ENCODE results near the gene SLC28A1.
"Not testable (repeated sequence)": the region's sequence is repeated elsewhere in the genome, so short reads cannot be mapped to it uniquely, and the experiment has no call there.

SLC28A1 gene

DNA sequence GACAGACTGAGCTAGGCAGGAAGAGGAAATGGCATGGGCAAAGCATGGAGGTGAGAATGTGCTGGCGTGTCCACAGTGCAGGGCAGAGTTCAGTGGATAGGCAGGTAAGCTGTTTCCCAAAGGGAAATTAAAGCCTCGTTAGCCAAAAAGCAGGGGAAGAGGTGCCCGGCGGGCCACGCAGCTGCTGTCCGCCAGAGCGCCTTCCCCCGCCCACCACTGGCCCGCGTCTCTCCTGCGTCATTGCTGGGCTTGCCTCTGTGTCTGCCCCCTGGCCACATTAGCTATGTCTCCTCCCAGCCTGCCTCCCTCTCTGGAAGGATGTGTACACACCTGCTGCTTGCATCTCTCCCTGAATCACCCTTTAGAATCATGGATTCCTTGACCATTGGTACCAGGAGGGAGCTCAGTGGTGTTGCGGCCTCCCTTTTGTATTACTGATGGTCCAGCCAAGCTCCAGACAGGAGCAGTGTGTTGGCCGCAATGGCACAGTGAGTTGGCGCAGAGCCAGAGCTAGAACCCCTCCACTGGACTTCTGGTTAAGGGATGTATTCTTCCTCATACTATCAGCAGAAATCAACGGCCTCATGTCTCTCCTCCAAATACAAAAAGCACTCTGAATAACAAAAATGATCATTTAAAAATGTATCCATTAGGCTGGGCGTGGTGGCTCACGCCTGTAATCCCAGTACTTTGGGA lies 26.6 kb downstream of the SLC28A1 start:
- ATAC-seq = no peak
- no peak for DNase-seq

DNA sequence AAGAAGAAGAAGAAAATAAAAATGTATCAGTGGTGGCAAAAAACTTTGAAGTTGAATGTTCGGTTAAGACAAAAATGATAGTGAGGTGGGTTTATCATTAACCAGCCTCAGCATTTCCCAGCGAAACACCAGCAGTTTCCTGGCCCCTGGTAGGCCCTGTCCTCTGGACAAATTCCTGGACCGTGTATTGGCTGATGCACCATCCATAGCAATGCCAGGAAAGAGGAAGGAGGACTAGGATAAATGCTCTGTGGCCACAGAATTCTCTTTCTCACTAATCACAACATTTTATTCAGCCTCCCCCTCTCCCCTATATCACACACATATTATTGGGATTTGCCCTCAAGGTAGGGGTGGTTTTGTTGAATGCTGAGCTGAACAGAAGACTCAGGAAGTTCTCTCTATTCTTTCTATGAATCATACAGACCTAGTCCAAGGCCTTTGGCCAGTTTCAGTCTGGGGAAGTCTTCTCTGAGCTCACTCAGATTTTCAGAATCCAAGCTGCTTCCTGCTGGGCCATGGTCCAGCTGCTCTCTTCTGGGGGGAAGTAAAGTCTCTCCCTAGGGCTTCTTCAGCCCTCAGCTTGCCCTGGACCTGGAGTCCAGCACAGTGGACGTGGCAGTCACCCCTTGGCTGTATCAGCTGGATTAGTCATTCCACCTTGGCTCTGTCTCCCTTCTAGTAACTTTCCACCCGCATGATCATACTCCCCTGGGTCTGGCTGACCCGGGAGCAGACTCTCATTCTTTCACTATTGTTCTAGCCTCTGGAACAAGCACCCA lies 27.6 kb downstream of the SLC28A1 start:
- DNase-seq (no peak), ATAC-seq (no peak)

DNA sequence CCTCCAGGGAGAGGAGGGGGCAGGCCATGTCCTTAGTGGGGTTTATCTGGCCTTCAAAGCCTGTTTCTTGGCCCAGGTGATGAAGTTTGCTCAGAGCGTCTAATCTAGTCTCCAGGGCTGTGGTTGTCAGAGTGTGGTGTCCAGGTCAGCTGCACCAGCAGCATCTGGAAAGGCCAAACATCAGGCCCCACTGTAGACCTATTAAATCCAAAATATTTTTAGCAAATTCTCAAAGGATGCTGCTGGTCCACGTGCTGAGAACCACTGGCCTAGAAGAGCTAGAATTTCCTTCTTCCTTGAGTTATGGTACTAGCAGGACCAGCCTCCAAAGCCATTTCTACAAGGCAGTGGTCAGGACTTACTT lies 28.9 kb downstream of the SLC28A1 start:
- no peak for ATAC-seq
- DNase-seq = no peak

DNA sequence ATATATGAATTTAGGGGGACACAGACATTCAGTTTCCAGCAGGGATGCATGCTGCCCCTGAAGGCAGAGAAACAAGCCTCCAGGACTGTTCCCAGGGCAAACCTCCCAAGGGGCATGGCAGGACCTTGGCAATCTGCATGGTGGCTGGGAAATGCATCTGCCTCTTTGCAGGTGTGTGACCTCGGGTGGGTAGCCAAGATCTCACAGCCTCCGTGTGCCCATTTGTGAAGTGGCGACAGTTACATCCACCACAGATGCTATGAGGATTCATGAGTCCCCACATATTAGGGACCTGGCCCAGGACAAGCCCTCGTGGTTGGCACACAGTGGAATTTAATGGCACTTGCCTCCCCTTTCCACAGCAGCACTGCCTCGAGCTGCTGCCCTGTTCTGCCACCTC lies 29.9 kb downstream of the SLC28A1 start:
- ATAC-seq (no peak), DNase-seq (no peak)

DNA sequence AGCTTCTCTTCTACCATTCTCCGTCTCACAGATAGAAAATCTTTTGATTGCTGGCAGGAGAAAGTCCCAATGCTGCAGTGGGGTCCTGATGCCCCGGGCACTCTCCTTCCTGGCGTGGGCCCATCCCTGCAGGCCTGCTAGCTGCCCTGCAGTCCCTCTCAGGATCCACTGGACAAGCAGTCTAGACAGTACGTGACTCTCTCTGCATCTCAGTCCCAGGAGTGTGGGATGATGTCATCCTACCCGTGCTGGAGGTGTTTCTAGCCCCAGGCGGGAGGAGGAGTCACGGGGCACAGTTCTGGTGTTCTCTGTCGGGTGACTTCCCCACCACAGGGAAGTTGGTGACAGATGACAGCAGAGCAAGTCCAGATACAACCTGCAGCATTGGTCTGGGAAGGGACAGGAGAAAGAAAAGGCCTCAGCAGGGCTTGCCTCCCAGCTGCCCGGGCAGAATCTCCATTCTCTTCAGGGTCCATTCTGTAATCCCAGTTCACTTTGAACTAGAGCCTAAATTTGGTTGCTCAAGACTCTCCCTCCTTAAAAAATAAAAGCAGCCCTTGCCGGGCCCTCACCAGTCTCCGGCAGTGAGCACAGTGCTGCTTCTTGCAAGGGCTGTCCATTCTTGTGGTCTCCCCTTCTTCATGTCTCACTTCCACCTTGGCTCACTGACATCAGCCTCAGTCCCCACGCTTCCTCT lies 30.6 kb downstream of the SLC28A1 start:
- ATAC-seq (peak; percentile 94), DNase-seq (peak; percentile 66)

DNA sequence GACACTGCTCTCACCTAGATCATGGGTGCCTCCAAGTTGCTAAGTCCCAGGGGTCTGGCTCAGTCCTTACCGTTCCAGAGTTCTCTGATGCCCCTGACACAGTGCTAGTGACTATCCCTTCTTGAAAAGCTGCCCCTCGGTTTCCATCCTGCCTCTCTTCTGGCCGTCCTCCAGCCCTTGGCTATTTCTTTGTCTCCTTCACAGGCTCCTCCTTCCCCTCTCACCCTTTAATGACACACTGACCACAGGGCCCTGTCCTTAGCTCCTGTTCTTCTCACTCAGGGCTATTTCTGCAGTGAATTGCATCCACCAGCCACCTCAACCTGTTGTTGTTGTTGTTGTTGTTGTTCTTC lies 31.1 kb downstream of the SLC28A1 start:
- no peak for ATAC-seq

DNA sequence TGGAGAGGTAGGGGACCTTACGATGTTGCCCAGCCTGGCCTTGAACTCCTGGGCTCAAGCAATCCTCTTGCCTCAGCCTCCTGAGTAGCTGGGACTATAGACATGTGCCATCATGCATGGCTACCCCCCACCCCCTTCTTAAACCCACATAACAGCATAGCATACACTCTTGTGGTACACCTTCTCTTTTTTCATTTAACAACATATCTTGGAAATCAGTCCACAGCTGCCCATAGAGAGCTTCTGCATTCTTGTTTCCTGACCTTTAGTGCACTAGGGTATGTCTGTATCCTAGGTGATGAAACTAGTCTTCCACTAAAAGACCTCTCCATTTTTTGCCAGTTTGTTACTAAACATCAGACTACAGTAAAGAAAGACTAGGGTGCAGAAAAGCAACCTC lies 33.0 kb downstream of the SLC28A1 start:
- no peak for ATAC-seq
- no peak for DNase-seq

More for the DNA sequence above, 31.1 kb downstream of the SLC28A1 start:
- DNase-seq = no peak

DNA sequence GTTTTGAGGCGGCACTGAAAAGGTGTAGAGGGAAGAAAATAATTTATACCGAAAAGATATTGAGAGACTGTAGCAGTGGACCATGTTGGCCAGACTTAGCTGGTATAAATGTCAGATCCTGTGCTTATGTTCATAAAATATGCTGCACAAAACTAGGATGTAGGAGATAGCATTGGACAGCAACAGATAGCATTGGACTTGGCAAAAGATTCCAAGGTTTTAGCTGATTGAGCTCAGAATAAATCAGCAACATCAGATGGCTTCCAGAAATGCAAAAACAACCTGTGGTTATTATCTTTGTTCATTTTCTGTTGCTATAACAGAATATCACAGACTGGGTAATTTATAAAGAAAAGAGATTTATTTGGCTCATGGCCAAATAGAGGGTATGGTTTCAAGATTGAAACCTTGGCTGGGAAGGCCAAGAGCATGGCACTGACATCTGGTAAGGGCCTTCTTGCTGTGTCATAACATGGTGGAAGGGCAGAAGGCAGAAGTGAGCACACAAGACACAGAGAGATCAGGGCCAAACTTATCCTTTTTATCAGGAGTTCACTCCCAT lies 34.7 kb downstream of the SLC28A1 start:
- ATAC-seq = no peak
- no peak for DNase-seq

DNA sequence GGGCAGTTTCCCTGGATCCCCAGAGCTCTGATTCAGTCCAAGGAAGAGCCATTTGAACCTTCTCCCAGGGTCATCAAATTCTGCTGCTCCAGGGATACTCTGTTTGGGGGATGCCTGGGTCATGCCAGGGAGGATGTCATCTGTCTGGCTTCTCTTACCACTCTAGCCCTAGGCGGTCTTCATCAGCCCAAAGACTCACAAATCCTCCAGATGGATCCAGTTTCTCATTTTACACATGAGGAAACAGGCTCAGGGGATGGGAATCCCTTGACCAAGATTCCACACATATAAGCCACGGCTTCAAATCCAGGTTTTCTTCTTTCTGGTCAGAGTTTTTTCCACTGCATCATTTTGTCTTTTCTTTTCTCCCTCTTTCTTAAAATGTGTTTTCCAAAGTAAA lies 36.7 kb downstream of the SLC28A1 start:
- ATAC-seq (no peak), DNase-seq (no peak)

DNA sequence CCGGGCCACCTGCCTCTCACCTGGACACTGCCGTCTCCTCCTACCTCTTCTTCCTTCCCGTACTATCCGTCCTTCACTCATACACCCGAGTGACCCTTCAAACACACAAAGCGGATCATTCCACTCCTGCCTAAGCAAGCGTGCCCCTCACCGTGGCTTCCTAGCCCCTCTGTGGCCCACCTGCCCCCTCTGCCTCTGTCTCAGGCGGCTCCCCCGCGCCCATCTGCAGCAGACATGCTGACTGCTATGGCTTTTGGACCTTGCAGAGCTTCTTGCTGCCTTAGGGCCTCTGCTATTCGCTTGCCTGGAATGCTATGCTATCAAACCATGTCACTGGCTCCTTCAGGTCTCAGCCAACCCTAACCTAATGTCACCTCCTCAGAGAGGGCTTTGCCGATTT lies 38.1 kb downstream of the SLC28A1 start:
- DNase-seq (no peak), ATAC-seq (no peak)

DNA sequence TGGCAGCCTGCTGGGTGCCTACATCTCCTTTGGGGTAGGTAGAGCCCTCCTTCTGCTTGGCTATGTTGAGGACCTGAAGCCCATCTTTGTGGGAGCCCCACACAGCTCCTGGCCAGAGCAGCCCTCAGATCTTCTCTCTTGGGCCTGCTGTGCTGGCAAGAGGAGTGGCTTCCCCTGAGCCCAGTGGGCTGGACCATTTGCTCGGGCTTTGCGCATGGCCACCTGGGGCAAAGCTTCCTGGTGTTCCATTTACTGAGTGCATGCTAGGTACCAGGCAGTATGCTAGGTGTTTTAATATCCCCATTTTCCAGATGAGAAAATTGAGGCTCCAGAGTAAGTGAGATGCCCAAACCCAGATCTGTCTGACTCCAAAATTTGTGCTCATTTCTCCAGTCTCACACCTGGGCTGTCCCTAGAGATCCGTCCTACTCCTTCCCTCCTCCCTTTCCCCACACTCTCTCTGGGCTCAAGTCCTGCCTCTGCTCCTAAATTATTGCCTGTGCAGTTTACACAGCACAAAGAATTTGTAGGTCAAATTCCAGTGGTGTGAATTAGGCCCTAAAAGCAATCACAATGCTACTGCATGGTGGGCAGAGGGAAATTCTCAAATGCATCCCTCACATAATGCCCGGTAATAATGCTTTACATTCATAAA lies 39.7 kb downstream of the SLC28A1 start:
- DNase-seq (no peak), ATAC-seq (no peak)

DNA sequence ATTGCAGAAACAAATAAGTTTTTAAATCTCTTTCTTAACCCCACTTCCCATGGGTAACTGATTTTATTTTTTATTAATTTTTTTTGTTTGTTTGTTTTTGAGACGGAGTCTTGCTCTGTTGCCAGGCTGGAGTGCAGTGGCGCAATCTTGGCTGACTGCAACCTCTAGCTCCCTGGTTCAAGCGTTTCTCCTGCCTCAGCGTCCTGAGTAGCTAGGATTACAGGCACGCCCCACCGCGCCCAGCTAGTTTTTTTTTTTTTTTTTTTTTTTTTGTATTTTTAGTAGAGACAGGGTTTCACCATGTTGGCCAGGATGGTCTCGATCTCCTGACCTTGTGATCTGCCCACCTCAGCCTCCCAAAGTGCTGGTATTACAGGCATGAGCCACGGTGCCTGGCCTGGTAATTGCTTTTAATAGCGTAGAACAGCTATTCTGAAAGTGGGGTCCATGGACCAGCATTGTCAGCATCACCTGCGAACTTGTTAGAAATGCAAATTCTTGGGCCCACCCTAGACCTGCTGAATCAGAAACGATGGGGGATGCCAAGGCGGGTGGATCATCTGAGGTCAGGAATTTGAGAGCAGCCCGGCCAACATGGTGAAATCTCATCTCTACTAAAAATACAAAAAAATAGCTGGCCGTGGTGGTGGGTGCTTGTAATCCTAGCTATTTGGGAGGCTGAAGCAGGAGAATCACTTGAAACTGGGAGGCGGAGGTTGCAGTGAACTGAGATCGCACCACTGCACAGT lies 40.5 kb downstream of the SLC28A1 start:
- ATAC-seq, DNase-seq: not testable (repeated sequence)

DNA sequence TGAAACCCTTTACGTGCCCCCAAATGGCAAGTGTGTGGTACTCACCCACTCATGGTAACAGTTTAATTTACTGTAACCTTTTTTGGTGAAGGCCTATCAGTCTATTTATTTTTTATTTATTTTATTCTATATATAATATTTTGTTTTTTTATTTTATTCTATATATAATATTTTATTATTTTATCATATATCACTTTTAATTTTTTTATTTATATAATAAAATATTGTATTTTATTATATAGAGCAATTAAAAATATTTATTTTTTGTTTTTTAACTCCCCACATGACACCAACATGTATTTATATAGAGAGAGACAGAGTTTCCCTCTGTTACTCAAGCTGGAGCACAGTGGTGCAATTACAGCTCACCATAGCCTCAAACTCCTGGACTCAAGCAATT lies 41.4 kb downstream of the SLC28A1 start:
- no peak for ATAC-seq
- DNase-seq = no peak

DNA sequence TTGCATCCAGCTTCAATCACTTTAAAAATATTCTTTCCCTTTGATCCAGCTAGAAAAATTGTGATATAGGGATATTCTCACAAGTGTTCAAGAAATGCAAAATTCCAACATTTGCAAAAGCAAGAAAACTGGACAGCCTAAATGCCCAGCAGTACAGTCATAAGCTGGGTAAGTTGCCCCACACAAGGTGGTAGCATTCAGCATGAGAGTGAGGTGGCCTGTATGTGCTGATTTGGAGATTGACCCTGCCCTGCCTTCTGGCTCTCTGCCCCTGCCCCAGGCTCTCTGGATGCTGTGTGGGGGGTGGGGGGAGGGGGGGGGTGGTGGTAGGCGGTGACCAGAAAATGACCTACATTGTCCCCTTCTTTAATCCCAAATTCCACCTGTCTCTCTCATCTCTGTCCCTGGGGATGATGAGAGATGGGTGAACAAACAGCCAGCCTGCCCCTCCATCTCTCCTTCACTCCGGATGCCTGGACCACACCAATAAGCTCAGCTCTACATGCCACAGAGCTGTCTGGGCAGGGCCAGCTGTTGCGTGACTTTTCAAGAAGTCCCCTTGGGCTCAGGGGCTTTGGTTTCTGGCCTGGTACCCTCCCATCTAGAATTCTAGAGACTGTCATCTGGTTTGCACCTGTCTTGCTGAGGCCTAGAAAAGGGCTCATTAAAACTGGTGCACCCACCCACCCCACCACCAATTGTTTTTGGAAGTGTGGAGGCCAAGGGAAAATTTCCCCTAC lies 42.2 kb downstream of the SLC28A1 start:
- no peak for DNase-seq
- ATAC-seq = no peak

DNA sequence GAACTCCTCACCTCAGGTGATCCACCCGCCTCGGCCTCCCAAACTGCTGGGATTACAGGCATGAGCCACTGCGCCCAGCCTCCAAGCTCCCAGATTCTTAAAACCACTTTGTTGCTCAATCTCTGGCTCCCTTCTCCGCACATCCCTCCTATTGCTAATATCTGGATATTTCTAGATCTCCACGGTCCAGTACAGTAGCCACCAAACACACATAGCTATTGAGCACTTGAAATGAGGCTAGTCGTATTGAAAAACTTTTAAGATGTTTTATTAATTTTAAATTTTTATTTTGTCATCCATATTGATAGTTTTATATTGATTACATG lies 44.3 kb downstream of the SLC28A1 start:
- DNase-seq = no peak
- ATAC-seq = no peak

DNA sequence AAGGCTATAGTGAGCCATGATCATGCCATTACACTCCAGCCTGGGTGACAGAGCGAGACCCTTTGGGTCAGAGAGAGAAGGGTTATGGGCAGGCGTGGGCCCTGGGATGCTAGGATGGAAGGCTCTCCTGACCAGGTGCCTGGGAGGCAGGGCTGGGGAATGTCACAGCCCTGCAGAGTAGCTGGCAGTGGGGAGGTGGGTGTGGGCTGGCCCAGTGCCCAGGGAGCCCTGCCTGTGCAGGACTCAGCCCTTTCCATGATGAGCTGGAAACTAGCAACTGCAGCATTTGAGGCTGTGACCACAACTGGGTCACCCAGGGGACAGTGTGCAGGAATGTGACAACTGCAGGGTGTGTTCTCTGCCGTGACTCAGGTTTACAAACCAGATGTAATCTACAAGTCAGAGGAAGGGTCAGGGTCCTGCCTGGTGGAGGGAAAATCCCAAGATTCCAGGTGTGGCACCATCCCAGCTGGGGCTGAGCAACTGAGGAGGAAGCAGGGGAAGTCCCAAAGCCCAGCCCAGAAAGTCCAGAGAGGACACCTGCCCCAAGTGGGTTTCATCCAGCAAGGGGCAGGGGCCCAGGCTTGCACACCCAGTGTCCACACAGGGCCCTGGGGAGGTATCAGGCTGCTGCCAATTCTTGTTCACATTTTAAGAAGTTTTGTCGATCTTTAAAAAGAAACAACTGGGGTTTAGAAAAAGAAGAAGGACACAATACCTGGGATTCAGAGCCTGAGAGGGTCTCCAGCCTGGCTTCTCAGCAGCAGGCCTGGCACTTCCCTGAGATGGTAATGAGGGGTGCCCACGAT lies 45.5 kb downstream of the SLC28A1 start:
- ATAC-seq = peak; percentile 58
- DNase-seq = peak; percentile 32

DNA sequence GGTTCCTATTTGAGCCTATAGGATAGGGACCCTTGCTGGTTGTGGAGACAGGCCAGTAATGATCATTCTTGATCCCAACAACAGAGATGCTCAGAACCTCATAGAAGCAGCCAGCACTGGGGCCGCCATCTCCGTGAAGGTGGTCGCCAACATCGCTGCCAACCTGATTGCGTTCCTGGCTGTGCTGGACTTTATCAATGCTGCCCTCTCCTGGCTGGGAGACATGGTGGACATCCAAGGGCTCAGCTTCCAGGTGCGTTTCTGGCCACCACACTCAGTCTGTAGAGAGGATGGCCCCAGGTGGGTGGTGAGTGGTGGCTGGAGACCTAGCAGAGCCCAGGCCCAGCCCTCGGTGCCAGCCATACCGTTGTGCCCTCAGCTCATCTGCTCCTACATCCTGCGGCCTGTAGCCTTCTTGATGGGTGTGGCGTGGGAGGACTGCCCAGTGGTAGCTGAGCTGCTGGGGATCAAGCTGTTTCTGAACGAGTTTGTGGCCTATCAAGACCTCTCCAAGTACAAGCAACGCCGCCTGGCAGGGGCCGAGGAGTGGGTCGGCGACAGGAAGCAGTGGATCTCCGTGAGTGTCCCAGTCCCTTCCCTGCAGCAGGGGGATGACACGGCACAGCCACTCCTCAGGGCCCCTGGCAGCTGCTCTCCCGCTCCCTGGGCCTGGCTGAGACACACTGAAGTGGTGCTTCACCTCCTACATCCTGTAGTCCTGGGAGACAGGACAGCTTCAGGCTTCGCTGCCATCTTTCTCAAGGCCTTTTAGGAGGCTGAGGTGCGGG lies 50.7 kb downstream of the SLC28A1 start:
- no peak for ATAC-seq

DNA sequence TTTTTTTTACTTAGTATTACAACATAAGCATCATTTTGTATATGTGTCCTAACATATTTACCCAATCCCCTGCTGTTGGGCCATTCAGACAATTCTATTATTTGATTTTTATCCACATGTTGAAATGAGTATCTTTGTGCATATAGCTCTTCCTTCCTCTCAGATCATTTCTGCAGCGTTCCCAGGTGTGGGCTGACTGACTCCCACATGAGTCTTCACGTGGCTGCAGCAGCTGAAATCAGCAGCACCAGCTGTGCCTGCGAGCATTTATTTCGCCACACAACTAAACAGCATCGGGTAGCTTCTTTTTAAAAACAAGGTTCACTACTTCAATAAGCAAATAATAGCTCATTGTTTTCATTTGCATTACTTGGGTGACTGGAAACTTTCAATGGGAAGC lies 52.7 kb downstream of the SLC28A1 start:
- no peak for DNase-seq
- no peak for ATAC-seq

More for the DNA sequence above, 50.7 kb downstream of the SLC28A1 start:
- no peak for DNase-seq

DNA sequence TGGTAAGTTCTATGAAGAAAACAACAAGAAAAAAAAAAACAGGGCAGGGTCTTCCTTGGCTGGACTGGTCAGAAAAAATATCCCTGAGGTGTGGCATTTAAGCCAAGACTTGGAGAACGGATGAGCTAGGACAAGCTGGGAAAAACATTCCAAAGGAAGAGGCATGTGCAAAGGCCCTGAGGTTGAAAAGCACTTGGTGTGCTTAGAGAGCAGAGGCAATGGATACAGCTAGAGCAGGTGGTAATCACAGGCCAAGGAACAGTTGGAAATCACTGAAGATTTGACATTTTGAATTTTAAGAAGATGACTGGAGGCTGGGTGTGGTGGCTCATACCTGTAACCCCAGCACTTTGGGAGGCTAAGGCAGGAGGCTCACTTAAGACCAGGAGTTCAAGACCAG lies 54.3 kb downstream of the SLC28A1 start:
- no peak for ATAC-seq

DNA sequence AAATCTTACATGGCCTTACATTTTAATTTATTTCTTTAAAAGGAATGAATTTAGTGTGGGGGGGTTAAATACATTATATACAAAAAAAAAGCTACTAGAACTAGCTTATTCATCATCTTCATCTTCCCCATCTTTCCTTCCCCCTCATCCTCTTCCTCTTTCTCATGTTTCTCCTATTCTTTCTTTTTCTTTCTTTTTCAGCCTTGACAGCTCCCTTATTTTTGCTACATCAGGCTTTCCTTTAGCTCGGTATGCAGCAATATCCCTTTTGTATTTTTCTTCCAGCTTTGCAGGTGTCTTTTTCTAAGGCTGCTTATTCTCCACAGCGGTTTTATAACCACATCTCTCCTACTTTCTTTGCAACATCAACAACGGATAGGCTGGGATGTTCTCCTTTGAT lies 55.9 kb downstream of the SLC28A1 start:
- no peak for DNase-seq
- ATAC-seq = no peak

More for the DNA sequence above, 54.3 kb downstream of the SLC28A1 start:
- DNase-seq = no peak
